Left cardiac atrium (tissue), 4 donors: ENCODE data around the gene ANKS1B. TPM values are rescaled to one million over a fixed set of nuclear protein-coding genes. Genes with fewer than 3 reads are reported as not detected.
"Not testable (repeated sequence)": the region's sequence is repeated elsewhere in the genome, so short reads cannot be mapped to it uniquely, and the experiment has no call there.

Experiments
- ATAC-seq, 2 donors: fragments of 200-7000 bp; cut with Tn5 transposase; one replicate each; pipeline ENCODE4 v1.9.1; 2020; ENCODE audit warnings: mild to moderate bottlenecking in 2 of 2, moderate library complexity in 2 of 2
- DNase-seq: peaks from one replicate; pipeline ENCODE4 v3.0.0-alpha.2; 2020
- intact Hi-C, 2 donors: fragments of 100-400 bp; cut with DNase I; formaldehyde crosslinking; loops; one replicate each; pipeline versions ENCODE4 v1.14.1 to v1.15.1; 2022 to 2023
- total RNA-seq, 2 donors: library from RNA; stranded (reverse); fragmentation: NEBNext Ultra II Directional; extraction: Animal tissue kit (Norgen Biotek cat#: 25700); gene quantifications; one replicate each; pipeline ENCODE4 v1.2.1, GENCODE V29; 2021
- donor health status: DM: no; HTN: yes; CAD: no.
- donor health status: DM: no; HTN: yes; CAD: no; lungs with severe emphysema.
- donor health status: DM: yes; HTN: yes; CAD: no.
- donor health status: Dilated cardiomyopathy.

The ANKS1B gene
- total RNA-seq, 2 donors from 2014 or later = 3.1 TPM

- ATAC-seq = no peak
- DNase-seq = no peak
- intact Hi-C loops = loop anchor here in 1 of 2 donors (5.0 kb wide), 1 partner anchor 731 kb away; no protein-coding TSS in a partner anchor
Observed at GRCh38 chr12:99035803-99036202, 948.9 kb downstream of the ANKS1B start.

GRCh38 chr12:99034201-99034600 is 950.5 kb downstream of the ANKS1B start:
- DNase-seq, intact Hi-C loops, ATAC-seq: not testable (repeated sequence)

GRCh38 chr12:99029511-99030271 is 955.0 kb downstream of the ANKS1B start:
- ATAC-seq = no peak
- DNase-seq = no peak
- intact Hi-C loops = no loop called here

- ATAC-seq = no peak
- intact Hi-C loops = no loop called here
- DNase-seq = no peak
Observed at GRCh38 chr12:99027461-99027860, 957.3 kb downstream of the ANKS1B start.

GRCh38 chr12:99027055-99027393 is 957.7 kb downstream of the ANKS1B start:
- ATAC-seq = no peak
- no peak for DNase-seq
- intact Hi-C loops = no loop called here

- DNase-seq (no peak), ATAC-seq (no peak)
- intact Hi-C loops = no loop called here
Observed at GRCh38 chr12:99026332-99027054, 958.2 kb downstream of the ANKS1B start.

- intact Hi-C loops = no loop called here
- ATAC-seq (no peak), DNase-seq (no peak)
Observed at GRCh38 chr12:99024870-99025269, 959.9 kb downstream of the ANKS1B start.

- DNase-seq (no peak), ATAC-seq (no peak)
- intact Hi-C loops = no loop called here
Observed at GRCh38 chr12:99024191-99024590, 960.5 kb downstream of the ANKS1B start.

- ATAC-seq (no peak), DNase-seq (no peak)
- intact Hi-C loops = no loop called here
Observed at GRCh38 chr12:99020871-99021270, 963.9 kb downstream of the ANKS1B start.

- DNase-seq (no peak), ATAC-seq (no peak)
- intact Hi-C loops = no loop called here
Observed at GRCh38 chr12:99019798-99020197, 964.9 kb downstream of the ANKS1B start.

GRCh38 chr12:99017971-99018370 is 966.8 kb downstream of the ANKS1B start:
- no peak for DNase-seq
- no peak for ATAC-seq
- intact Hi-C loops = no loop called here

GRCh38 chr12:99009654-99010296 is 975.0 kb downstream of the ANKS1B start:
- DNase-seq (no peak), ATAC-seq (peak in 1 of 2 donors; percentile 57)
- intact Hi-C loops = no loop called here

GRCh38 chr12:99005601-99006000 is 979.1 kb downstream of the ANKS1B start:
- ATAC-seq (no peak), DNase-seq (no peak)
- intact Hi-C loops = no loop called here

- DNase-seq (no peak), ATAC-seq (no peak)
- intact Hi-C loops = no loop called here
Observed at GRCh38 chr12:99004799-99005466, 979.8 kb downstream of the ANKS1B start.

GRCh38 chr12:99002731-99003130 is 982.0 kb downstream of the ANKS1B start:
- intact Hi-C loops = no loop called here
- DNase-seq (no peak), ATAC-seq (no peak)

GRCh38 chr12:99002156-99002555 is 982.6 kb downstream of the ANKS1B start:
- ATAC-seq (no peak), DNase-seq (no peak)
- intact Hi-C loops = no loop called here

- intact Hi-C loops = loop anchor here in 1 of 2 donors (10.0 kb wide), 1 partner anchor 295 kb away; no protein-coding TSS in a partner anchor
- DNase-seq = no peak
- no peak for ATAC-seq
Observed at GRCh38 chr12:98999559-98999958, 985.2 kb downstream of the ANKS1B start.

GRCh38 chr12:98998697-98999299 is 985.9 kb downstream of the ANKS1B start:
- intact Hi-C loops = loop anchor here (1.0 to 10.0 kb wide), 2 partner anchors 294 to 299 kb away; no protein-coding TSS in a partner anchor
- DNase-seq (no peak), ATAC-seq (peak; percentile 71 to 73)

GRCh38 chr12:98997899-98998298 is 986.8 kb downstream of the ANKS1B start:
- intact Hi-C loops = loop anchor here (1.0 to 10.0 kb wide), 2 partner anchors 293 to 299 kb away; no protein-coding TSS in a partner anchor
- DNase-seq (no peak), ATAC-seq (no peak)
